Breast epithelium (tissue), 4 donors: ENCODE results near the gene VEPH1. TPM values are rescaled to one million over a fixed set of nuclear protein-coding genes. Genes with fewer than 3 reads are reported as not detected.
"Not testable (repeated sequence)": the region's sequence is repeated elsewhere in the genome, so short reads cannot be mapped to it uniquely, and the experiment has no call there.

Source experiments
- DNase-seq, 2 donors: peaks; one replicate each; pipeline ENCODE4 v3.0.0-alpha.2; 2019; ENCODE audit warnings: low spot score in 2 of 2
- H3K27ac ChIP-seq, 2 donors: fragments of 200-600 bp; sonication (generic) in 1 of 2; one replicate each; pipeline ENCODE4 v1.5.1; 2016 to 2019; ENCODE audit warnings: mild to moderate bottlenecking in 1 of 2
- H3K27me3 ChIP-seq, 2 donors: fragments of 200-600 bp; sonication (generic) in 1 of 2; one replicate each; pipeline versions ENCODE4 v1.5.1 to v1.6.0; 2017 to 2019; ENCODE audit warnings: control low read depth in 1 of 2, mild to moderate bottlenecking in 1 of 2
- H3K36me3 ChIP-seq: fragments of 200-600 bp; one replicate; pipeline ENCODE4 v1.5.1; 2019
- H3K4me1 ChIP-seq, 2 donors: fragments of 200-600 bp; sonication (generic); one replicate each; pipeline ENCODE4 v1.5.1; 2016 to 2019; ENCODE audit warnings: control low read depth in 1 of 2
- H3K4me3 ChIP-seq, 3 donors: fragments of 200-600 bp; sonication (generic); 1 replicate in 2 of 3; 2 replicates in 1 of 3; pipeline ENCODE4 v1.5.1; 2016 to 2019; ENCODE audit warnings: mild to moderate bottlenecking in 3 of 3, moderate library complexity in 2 of 3
- H3K9me3 ChIP-seq, 2 donors: fragments of 200-600 bp; sonication (generic) in 1 of 2; one replicate each; pipeline ENCODE4 v1.5.1; 2016 to 2019; ENCODE audit warnings: control low read depth in 1 of 2
- POLR2A ChIP-seq: fragments of 450-650 bp; IDR thresholded peaks from one replicate; pipeline ENCODE4 v1.6.1; 2016; ENCODE audit warnings: antibody characterized with exemption, mild to moderate bottlenecking, moderate library complexity
- POLR2AphosphoS5 ChIP-seq, 3 donors: sonication (generic); formaldehyde crosslinking; IDR thresholded peaks; one replicate each; pipeline ENCODE4 v1.6.1; 2017; ENCODE audit warnings: antibody characterized with exemption in 3 of 3
- intact Hi-C: fragments of 100-400 bp; cut with DNase I; formaldehyde crosslinking; loops from one replicate; pipeline ENCODE4 v1.15.1; 2023; ENCODE audit warnings: low total_unique reads
- total RNA-seq, 3 donors: library from RNA; depleted of rRNA; stranded (reverse); fragments of >200 nt; gene quantifications; one replicate each; pipeline ENCODE4 v1.1.0, GENCODE V29; 2016
- TF ChIP-seq, protein P1 (sequence below), 3 donors: fragments of 450-650 bp; IDR thresholded peaks; one replicate each; pipeline ENCODE4 v1.5.1; 2016 to 2017; ENCODE audit warnings: antibody characterized with exemption in 3 of 3, mild to moderate bottlenecking in 3 of 3, moderate library complexity in 3 of 3

Gene VEPH1
- total RNA-seq, 3 donors from 2014 or later = under 0.01 to 20.9 (median 8.8) TPM

- DNase-seq = no peak
- no peaks in the 10 kb centered on the region for H3K4me1 ChIP-seq
- intact Hi-C loops = no loop called here
- H3K36me3 ChIP-seq = no peaks in the 10 kb centered on the region
- H3K4me3 ChIP-seq = no peak overlapping the region
- no peaks in the 10 kb centered on the region for H3K9me3 ChIP-seq
- H3K27me3 ChIP-seq = no peaks in the 10 kb centered on the region
- H3K27ac ChIP-seq = no peak overlapping the region
- TF ChIP-seq, protein P1, sequence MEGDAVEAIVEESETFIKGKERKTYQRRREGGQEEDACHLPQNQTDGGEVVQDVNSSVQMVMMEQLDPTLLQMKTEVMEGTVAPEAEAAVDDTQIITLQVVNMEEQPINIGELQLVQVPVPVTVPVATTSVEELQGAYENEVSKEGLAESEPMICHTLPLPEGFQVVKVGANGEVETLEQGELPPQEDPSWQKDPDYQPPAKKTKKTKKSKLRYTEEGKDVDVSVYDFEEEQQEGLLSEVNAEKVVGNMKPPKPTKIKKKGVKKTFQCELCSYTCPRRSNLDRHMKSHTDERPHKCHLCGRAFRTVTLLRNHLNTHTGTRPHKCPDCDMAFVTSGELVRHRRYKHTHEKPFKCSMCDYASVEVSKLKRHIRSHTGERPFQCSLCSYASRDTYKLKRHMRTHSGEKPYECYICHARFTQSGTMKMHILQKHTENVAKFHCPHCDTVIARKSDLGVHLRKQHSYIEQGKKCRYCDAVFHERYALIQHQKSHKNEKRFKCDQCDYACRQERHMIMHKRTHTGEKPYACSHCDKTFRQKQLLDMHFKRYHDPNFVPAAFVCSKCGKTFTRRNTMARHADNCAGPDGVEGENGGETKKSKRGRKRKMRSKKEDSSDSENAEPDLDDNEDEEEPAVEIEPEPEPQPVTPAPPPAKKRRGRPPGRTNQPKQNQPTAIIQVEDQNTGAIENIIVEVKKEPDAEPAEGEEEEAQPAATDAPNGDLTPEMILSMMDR (IDR thresholded peaks at IDR 0.05) = no peak
- TF ChIP-seq POLR2AphosphoS5 (IDR thresholded peaks at IDR 0.05) = no peak
- TF ChIP-seq POLR2A = no peak
These were observed 147.9 kb downstream of the VEPH1 start for GRCh38 chr3:157355276-157355675.

GRCh38 chr3:157354722-157355121 is 148.5 kb downstream of the VEPH1 start:
- no peak for DNase-seq
- H3K27ac ChIP-seq = no peak overlapping the region
- no peaks in the 10 kb centered on the region for H3K36me3 ChIP-seq
- H3K4me3 ChIP-seq = no peak overlapping the region
- no peaks in the 10 kb centered on the region for H3K9me3 ChIP-seq
- H3K27me3 ChIP-seq = no peaks in the 10 kb centered on the region
- intact Hi-C loops = no loop called here
- H3K4me1 ChIP-seq = no peaks in the 10 kb centered on the region
- TF ChIP-seq POLR2AphosphoS5 (IDR thresholded peaks at IDR 0.05) = no peak
- TF ChIP-seq, protein P1 (IDR thresholded peaks at IDR 0.05) = no peak
- no peak for TF ChIP-seq POLR2A

DNA sequence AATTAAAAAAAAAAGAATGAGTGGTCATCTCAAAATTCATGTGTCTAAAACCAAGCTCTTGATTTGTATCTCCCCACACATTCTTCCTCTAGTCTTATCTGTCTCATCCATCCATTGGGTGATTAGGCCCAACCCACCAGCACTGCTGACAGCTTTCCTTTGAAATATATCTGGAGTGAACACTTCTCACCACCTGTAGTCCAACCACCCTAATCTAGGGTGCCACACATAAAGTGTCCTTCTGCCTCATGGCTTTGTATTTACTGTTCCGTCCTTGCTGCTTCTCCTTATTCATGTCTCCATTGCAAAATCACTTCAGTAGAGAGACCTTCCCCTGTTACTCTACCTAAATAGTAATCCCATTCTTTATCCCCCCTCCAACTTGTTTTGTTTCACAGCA is 149.0 kb downstream of the VEPH1 start:
- no peaks in the 10 kb centered on the region for H3K27me3 ChIP-seq
- intact Hi-C loops = no loop called here

DNA sequence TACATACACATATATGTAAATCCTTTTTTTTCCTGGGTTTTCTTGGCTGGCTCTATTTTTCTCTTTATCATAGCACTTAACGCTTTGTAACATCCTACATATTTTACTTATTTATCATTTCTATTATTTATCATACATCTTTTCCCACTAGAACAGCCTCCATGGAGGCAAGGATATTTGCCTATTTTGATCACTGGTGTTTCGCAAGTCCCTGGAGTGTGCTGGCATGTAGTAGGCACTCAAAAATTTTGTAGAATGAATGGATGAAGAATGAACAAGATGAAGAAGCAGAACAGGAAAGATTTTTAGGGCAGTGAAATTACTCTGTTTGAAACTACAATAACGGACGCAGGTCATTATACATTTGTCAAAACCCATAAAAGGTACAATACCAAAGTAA is 149.6 kb downstream of the VEPH1 start:
- intact Hi-C loops = no loop called here
- H3K4me3 ChIP-seq = no peak overlapping the region
- TF ChIP-seq POLR2A (no peak), POLR2AphosphoS5 (IDR thresholded peaks at IDR 0.05) (no peak)
- TF ChIP-seq, protein P1 (IDR thresholded peaks at IDR 0.05) = no peak

More for the DNA sequence above, 149.0 kb downstream of the VEPH1 start:
- H3K27ac ChIP-seq = no peak overlapping the region
- H3K9me3 ChIP-seq = no peaks in the 10 kb centered on the region
- no peaks in the 10 kb centered on the region for H3K36me3 ChIP-seq
- TF ChIP-seq POLR2AphosphoS5 (IDR thresholded peaks at IDR 0.05) = no peak
- TF ChIP-seq, protein P1 (IDR thresholded peaks at IDR 0.05) = no peak
- TF ChIP-seq POLR2A = no peak
- no peak overlapping the region for H3K4me3 ChIP-seq
- no peak for DNase-seq
- no peaks in the 10 kb centered on the region for H3K4me1 ChIP-seq

DNA sequence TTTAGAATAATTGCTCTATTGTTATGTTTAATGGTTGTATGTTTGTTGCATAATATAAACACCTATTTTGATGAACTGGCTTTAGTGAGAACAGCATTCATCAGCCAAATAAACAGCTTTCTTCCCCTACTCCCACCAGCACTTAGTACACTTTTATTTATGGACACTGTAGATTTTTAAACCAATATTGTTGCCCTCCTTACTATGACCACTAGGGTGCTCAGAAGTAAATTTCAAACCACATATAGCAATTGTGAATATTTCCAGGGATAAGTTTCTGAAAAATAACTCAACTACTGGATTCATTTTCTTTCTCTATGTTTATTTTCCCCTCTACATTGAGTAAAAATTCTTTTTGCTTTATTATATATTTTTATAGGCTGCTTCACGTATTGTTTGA is 151.2 kb downstream of the VEPH1 start:
- no peak for DNase-seq
- TF ChIP-seq, protein P1 (IDR thresholded peaks at IDR 0.05) = no peak
- TF ChIP-seq POLR2A = no peak
- TF ChIP-seq POLR2AphosphoS5 (IDR thresholded peaks at IDR 0.05) = no peak
- no peak overlapping the region for H3K4me3 ChIP-seq
- no peaks in the 10 kb centered on the region for H3K27me3 ChIP-seq
- no peak overlapping the region for H3K27ac ChIP-seq
- H3K36me3 ChIP-seq = no peaks in the 10 kb centered on the region
- intact Hi-C loops = no loop called here
- H3K9me3 ChIP-seq = no peaks in the 10 kb centered on the region
- no peaks in the 10 kb centered on the region for H3K4me1 ChIP-seq

More for the DNA sequence above, 149.6 kb downstream of the VEPH1 start:
- no peak overlapping the region for H3K27ac ChIP-seq
- no peaks in the 10 kb centered on the region for H3K27me3 ChIP-seq
- no peak for DNase-seq
- H3K4me1 ChIP-seq = no peaks in the 10 kb centered on the region
- H3K9me3 ChIP-seq = no peaks in the 10 kb centered on the region
- H3K36me3 ChIP-seq = no peaks in the 10 kb centered on the region

DNA sequence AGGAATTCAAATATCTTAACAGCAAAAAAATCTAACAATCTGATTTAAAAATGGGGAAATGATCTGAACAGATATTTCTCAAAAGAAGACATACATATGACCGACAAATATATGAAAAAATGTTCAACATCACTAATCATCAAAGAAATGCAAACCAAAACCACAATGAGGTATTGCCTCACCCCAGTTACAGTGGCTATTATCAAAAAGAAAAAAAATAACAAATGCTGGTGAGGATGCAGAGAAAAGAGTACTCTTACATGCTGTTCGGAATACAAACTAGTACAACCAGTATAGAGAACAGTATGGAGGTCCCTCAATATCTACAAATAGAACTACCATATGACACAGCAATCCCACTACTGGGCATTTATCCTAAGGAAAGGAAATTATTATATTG is 152.6 kb downstream of the VEPH1 start:
- H3K9me3 ChIP-seq, H3K27ac ChIP-seq, DNase-seq, H3K36me3 ChIP-seq, intact Hi-C loops, H3K4me1 ChIP-seq, H3K27me3 ChIP-seq, H3K4me3 ChIP-seq: not testable (repeated sequence)

GRCh38 chr3:157348304-157349075 is 154.7 kb downstream of the VEPH1 start:
- H3K36me3 ChIP-seq, intact Hi-C loops, DNase-seq, H3K27ac ChIP-seq, H3K4me1 ChIP-seq, H3K27me3 ChIP-seq, H3K9me3 ChIP-seq, H3K4me3 ChIP-seq: not testable (repeated sequence)
